ENCODE measurements around the gene P4HA1.

DNA sequence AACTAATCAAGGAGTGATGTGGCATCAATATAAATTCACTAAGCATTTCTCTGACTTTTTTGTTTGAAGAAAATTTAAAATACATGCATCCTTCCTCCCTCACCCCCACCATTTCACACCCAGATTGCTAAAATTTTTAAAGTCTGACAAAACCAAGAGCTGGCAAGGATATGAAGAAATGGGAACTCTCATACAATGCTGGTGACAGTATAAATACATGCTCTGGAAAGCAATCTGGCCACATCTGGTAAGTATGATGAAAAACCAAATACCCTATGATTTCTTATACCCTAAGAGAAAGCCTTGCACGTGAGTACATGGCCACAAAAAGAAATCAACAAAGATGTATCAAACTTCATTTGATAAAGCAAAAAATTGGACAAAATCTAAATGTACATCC is 31.2 kb downstream of the P4HA1 start:
- TF ChIP-seq, protein P1, sequence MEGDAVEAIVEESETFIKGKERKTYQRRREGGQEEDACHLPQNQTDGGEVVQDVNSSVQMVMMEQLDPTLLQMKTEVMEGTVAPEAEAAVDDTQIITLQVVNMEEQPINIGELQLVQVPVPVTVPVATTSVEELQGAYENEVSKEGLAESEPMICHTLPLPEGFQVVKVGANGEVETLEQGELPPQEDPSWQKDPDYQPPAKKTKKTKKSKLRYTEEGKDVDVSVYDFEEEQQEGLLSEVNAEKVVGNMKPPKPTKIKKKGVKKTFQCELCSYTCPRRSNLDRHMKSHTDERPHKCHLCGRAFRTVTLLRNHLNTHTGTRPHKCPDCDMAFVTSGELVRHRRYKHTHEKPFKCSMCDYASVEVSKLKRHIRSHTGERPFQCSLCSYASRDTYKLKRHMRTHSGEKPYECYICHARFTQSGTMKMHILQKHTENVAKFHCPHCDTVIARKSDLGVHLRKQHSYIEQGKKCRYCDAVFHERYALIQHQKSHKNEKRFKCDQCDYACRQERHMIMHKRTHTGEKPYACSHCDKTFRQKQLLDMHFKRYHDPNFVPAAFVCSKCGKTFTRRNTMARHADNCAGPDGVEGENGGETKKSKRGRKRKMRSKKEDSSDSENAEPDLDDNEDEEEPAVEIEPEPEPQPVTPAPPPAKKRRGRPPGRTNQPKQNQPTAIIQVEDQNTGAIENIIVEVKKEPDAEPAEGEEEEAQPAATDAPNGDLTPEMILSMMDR (IDR thresholded peaks at IDR 0.05) = no peak
- TF ChIP-seq ZFX (IDR thresholded peaks at IDR 0.05; ENCODE audit: borderline replicate concordance) = no peak

Data from 22Rv1 (cell line).